Stimulated activated CD4-positive, alpha-beta T cell treated with anti-CD3 and anti-CD28 coated beads, Interleukin-4, amount 100 ng/mL, for 48 hours (primary cell): ENCODE data around the gene PPEF1.
"Not testable (repeated sequence)": the region's sequence is repeated elsewhere in the genome, so short reads cannot be mapped to it uniquely, and the experiment has no call there.

Experiments used
- DNase-seq, 2 donors: peaks; one replicate each; pipeline ENCODE4 v3.0.0-alpha.2; 2020; ENCODE audit warnings: low read depth in 2 of 2

The PPEF1 gene

DNA sequence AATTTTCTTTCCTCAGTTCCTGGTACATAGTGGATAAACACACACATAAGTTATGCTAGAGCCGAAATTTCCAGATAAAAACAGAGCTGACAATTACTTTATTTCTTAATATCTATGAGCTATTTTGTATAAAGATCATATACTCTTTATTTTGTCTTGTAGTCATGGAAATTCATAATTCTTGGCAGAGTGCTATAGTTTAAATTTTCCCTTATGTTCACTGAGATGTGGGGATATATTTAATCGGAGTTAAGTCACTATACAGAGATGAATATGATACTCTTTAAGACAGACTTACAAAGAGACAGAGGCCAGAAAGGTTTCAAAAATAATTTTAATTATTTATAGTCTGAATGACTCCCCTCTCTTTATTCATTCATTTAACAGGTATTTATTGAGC is 89.7 kb downstream of the PPEF1 start:
- DNase-seq: no peak

DNA sequence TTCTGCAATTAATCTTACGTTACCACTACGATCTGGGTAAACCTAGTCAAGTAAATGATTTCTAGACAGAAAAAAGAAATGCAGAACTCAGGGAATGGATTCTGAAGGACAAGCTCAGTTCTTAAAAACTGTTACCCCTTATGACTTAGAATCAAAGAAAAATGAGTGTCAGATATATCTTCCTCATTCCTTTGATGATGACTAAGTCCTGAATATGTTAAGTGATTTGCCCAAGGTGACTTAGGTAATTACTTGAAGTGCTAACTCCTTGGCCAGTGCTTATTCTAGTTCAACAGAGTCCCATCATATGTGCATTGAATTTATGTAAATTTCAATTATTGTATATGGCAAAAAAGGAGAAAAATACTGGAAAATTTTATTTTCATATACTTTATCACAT is 92.5 kb downstream of the PPEF1 start:
- DNase-seq: no peak

DNA sequence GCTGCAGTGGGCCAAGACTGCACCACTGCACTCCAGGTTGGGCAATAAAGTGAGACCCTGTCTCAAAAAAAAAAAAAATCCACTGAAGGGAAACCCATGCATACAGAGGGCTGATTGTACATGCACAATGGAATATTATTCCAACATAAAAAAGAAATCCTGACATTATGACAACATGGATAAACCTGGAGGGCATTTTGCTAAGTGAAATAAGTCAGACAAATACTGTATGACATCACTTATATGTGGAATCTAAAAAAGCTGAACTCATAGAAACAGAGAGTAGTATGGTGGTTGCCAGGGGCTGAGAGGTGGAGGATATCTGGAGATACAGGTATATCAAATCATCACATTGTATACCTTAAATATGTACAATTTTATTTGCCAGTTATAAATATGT is 102.2 kb downstream of the PPEF1 start:
- DNase-seq: no peak

DNA sequence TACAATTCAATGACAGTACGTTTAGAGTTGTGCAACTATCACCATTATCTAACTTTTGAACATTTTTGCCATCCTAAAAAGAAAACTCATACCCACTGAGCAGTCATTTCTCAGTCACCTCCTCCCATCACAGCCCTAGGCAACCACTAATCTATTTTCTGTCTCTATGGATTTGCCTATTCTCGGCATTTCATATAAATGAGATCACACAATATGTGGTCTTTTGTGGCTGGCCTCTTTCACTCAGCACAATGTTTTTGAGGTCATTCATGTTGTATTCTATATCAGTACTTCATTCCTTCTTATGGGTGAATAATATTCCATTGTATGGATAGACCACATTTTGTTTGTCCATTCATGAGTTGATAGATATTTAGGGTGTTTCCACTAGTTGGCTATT is 103.0 kb downstream of the PPEF1 start:
- no peak for DNase-seq

DNA sequence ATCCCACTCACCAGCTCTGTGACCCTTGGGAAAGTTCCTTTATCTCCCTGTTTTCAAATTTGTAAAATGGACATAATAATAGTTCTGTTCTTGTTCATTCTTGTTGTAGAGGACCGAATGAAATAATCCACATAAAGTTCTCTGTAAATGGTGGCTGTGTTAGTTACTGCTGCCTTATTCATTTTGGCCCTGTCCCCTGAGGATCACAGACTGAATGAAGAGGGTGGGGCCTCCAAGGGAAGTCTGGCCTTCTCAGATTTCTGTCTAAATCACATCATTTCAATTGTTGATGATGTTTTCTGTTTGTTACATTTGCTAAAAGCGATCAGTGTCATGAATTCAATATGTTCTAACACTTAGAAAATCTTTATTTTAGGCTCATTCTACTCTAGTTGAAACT is 117.9 kb downstream of the PPEF1 start:
- DNase-seq: no peak

DNA sequence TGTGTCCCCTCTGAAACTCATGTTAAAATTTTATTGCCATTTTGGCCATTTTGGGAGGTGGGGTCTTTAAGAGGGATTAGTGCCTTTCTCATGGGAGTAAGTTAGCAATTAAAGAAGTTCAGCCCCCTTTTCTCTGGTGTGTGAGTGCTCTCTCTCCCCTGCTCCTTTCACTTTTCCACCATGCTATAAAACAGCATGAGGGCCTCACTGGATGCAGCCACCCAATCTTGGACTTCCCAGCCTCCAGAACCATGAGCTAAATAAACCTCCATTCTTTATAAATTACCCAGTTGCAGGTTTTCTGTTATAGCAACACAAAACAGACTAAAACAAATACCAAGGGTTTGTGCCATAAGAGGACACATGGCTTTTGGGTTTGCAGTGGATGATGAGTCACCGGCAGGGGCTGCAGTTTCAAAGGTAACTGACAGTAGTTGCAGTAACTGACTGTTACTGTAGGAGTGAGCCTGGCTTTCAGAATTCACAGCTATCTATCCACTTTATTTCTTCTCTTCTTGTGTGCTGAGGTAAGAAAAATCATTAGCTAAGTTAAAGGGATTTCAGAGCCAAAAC is 121.5 kb downstream of the PPEF1 start:
- no peak for DNase-seq

DNA sequence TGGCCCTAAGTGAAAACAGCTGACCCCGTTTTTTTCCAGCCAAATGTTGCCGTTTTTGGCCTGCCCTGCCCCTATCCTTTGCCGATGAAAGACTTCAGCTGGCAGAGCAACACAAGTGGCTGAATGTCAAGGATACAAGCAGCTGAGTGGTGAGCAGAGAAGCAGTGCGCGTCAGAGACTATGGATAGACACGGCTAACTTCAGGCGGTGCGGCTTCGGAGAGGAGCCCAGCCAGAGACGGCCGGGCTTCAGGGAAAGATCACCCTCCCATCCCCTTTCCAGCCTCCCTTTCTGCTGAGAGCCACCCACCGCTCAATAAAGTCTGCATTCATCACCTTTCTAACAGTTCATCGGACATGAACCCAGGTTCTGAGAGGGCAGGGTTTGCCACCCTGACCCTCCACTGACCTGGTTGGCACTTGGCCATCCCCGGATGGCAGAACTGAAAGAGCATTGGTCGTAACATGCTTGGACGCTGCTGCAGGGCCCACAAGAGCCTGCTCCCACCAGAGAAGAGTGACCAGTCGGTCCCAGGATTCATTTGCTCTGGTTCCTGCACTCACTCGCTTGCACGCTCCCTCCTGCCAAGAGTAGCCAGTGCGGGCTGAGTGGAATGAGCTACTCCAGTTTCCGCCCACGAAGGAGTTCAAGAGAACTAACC is 125.8 kb downstream of the PPEF1 start:
- no peak for DNase-seq

DNA sequence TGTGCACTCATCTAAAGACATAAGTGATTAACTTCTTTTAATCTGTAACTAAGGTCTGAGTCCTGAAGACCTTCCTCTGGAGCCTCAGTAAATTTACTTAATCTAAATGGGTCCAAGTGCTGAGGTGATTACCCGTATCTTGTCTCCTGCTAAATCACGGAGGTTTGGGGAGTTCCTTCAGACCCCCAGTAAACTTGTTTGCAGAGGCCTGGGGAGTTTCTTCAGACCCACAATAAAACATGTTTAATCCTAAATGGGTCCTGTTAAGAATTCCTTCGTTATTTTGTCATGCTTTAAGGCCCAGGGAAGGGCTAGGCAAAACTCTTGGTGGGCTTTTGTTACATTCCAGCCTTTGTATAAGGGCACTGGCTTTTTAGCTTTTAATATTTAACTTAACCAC is 140.5 kb downstream of the PPEF1 start:
- not testable (repeated sequence) for DNase-seq

DNA sequence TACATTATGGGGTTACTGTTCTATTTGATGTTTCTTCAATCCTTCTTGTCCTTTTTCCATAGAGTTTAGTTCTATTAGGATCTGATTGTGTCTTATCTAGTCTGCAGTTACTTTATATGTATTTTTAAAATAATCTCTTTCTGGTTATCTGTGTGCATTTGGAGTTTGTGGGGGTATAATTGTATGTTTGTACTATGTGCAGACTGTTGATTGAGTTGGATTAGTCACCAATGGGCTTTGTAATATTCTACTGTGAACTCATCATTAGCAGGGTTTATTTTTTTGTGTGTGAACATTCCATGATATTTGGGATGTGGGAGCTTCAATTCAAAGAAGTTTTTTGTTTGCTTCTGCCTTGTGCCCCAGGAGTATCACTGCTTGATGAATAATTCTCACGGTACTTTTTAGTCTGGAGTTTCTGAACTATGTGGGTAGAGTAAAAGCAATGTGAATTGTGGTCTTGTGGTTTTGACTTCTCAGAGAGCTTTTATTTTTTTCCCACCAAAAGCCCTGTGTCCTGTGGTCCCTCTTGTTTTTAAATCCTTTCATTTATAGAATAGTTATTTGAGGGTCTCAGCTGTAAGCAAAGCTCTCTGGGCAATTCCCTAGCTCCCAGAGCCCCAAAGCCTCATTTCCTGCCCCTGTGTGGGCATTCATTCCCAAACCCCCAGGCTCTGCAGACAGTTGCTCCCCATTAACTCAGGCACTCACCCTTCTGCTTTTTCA is 148.6 kb downstream of the PPEF1 start:
- no peak for DNase-seq

DNA sequence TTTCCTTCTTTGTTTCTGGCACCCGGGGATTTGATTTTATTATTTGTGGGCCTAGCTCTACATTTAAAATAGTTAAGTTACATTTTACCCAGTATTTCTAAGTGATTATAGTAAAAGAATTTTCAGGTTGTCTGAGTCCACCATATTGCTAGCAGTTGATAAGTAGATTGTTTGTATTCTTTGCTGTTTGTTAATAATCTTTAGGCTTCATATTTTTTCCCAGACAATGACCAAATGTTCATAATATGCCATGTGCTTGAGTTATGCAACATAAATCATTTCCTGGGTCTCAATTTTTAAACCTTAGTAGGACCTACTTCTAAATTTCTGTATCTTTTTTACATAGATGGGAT is 149.2 kb downstream of the PPEF1 start:
- DNase-seq: no peak

DNA sequence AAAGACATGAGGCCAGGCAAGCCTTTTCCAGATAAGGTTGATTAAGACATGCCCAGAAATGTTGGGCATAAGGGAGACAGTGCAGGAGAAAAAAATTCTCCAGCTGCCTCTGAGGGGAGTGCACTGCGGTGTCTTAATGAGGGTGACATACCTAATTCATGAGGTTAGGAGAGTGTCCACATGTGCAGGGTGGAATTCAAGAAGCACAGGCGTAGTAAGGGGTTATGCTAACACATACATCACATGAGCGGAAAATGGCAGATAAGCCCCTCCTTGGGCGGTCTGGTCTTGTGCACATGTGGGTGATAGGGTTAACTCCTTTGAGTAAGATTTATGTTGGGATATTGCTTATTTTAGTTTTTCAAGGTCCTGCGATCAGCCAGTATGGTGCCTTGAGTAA is 154.1 kb downstream of the PPEF1 start:
- no peak for DNase-seq

DNA sequence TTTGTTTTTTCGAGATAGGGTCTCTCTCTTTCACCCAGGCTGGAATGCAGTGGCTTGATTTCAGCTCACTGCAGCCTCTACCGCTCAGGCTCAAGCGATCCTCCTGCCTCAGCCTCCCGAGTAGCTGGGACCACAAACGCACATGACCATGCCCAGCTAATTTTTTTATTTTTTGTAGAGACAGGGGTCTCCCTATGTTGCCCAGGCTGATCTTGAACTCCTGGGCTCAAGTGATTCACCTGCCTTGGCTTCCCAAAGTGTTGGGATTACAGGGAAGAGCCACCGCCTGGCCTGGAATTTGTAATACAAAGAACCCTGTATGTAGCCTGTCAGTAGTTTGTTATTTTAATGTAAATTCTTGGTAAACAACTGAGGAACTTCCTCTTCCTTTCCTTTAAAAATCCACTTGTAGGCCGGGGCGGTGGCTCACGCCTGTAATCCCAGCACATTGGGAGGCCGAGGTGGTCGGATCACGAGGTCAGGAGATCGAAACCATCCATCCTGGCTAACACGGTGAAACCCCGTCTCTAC is 157.0 kb downstream of the PPEF1 start:
- no peak for DNase-seq

DNA sequence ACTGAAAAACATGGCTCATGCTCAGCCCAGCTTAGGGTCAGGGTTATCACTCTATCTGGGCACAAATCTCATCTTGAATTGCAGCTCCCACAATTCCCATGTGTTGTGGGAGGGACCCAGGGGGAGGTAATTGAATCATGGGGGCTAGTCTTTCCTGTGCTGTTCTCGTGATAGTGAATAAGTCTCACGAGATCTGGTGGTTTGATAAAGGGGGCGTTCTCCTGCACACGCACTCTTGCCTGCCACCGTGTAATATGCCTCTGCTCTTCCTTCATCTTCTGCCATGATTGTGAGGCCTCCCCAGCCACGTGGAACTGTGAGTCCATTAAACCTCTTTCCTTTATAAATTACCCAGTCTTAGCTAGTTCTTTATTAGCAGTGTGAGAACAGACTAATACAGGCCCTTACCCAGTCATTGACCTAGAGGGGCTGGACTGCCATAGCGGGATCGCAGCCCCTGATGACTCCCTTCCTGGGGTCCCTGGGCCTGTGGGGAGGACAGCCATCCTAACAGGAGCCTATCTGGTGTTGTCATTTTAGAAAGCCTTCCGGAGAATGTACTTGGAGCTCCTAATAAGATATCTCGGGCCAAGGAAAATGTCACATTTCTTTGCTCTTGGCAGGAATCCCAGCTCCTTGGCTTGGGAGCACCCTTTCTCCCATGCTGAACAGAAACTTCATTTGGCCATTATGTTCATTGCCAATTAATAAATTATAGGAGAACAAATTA is 163.9 kb downstream of the PPEF1 start:
- no peak for DNase-seq

DNA sequence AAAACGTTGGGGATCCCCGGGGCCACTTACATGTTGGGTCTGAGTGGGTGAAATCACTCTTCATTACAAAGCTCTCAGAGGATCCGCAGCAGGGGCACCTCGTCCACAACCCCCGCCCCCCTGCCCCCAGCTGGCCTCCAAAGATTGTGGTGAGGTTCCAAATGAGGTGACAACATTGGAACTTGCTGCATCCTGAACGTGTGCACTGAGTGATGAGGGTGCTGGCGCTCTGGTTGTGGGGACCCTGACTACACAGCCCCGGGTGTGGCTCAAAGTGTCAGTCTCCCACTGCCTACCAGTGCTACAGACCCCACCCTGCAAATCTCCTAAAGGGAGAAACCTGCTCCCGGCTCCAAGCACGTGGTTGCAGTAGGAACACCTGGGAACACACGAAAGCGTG is 164.5 kb downstream of the PPEF1 start:
- DNase-seq: no peak

DNA sequence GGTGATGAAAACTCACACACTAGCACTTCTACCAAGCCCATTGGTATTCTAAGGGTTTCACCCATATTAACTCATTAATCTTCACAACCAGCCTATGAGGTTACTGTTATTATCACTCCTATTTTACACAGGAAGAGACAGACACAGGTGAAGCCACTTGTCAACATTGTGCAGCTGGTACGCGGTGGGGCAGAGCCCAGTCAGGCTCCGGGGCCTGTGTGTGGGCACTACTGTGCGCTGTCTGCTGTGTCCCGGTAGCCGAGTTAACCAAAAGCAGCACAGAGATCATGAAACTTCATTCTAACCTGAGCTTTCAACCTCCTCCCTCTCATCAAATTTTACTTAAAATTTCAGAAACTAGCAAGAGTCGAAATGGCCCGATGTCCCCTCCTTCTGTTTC is 165.2 kb downstream of the PPEF1 start:
- no peak for DNase-seq

DNA sequence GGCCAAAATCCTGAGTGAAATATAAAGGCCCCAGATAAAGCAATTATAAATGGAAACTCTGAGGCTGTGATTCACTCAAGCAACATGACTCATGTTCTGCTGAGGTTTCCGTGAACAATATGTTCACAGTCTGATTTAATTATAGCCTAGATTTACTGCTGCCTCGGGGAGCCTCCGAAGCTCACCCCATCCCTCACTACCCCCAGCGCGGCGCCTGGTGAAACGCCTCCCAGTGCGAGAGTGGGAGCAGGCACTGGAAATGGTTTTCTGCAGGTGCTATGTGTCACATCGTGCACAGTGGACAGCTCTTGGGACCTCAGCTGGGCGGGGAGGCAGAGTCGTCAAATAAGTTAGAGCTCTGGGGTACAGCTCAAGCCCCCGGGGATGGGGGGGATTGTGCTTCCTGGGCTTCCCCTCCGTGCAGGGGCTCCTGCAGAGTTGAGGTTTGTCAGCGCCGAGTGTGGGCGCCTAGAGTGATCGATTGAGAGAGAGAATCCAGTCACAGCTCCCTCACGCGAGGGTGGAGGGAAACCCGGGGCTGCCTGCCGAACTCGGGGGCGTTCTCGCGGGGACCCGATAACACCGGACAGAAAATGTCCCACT is 165.8 kb downstream of the PPEF1 start:
- DNase-seq: no peak

DNA sequence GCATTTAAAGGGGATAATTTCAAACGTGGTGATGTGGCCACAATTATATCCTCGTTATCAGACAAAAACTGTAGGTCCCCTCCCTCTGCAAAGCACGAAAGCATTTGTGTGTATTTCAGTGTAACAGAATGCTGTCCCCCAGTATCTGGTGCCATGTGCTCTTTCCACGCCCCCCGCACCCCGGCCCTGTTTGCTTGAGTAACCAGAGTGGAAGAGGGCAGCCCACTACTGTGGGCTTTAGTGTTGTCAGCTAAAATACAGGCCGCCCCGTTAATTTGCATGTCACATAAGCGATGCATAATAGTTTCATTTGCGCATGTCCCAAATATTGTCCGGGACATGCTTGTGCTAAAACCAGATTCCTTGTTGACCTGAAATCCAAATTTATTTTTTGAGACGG is 166.4 kb downstream of the PPEF1 start:
- no peak for DNase-seq

DNA sequence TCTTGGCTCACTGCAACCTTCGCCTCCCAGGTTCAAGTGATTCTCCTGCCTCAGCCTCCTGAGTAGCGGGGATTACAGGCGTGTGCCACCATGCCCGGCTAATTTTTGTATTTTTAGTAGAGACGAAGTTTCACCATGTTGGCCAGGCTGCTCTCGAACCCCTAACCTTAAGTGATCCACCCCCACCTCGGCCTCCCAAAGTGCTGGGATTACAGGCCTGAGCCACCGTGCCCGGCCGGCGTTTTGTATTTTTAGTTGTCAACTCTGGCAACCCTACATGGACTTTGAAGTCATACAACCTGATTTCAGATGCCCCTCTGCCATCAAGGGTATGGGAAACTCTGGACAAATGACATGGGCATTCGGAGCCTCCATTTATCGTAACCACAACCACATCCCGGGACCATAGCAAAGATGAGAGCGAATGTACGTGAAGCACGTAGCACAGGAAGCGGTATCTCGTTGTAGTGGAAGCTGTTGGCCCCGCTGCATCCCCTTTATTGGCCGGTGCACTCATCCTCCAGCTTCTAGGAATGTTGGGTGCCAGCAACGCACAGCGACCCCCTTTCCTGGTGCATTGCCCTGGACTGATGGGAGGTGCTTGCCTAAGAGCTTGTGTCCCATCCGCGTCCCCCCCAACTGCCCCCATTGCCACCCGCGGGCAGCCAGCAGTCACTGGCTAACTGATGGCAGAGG is 167.3 kb downstream of the PPEF1 start:
- DNase-seq: no peak

DNA sequence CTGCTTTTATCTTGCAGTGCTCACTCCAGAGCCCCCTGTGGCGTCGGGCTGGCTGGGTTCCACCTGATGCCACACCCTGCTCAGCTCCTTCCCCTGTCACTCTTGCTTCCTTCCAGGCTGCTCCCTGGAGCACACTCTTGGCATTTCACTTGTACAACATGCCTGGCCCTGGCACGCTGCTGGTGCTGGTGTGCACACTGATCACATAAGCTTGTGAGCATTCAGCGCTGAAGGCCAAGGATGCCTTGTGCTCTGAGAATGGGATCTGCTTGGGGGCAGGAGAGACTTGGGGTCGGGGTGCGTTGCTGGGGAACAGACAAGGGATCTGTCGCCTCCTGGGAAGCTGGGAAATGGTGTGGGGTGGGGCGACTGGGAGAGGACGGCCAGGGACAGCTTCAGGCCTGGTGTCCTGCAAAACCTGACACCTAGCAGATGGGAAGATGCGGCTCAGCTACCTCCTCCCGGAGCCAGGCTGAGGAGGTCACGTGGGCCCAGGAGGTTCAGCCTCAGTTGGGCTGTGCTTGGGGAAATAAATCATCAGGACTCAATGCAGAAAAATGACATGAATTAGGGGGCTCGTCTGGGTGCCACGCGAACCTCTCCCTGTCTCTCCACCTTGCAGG is 167.9 kb downstream of the PPEF1 start:
- DNase-seq: no peak

DNA sequence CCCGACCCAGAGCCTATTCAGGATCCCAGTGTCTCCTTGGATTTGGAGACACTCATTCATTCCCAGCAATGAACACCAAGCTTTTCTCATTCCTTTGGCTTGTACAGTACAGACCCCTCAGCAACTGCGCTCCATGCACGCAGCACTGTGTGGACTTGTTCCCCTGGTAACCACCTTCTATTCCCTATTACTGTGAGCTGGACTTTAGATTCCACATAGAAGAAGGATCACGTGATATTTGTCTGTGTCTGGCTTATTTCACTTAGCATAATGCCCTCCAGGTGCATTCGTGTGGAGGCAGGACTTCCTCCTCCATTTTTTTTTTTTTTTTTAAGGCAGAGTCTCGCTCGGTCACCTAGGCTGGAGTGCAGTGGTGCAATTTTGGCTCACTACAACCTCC is 170.0 kb downstream of the PPEF1 start:
- no peak for DNase-seq
